HG02642 (cell line): ENCODE results near the gene TMTC1.

Experiments
- ATAC-seq: cut with Tn5 transposase; IDR thresholded peaks from one replicate; pipeline ENCODE4 v1.9.1; 2021; ENCODE audit warnings: mild to moderate bottlenecking; ENCODE audit not compliant: unreplicated experiment, poor library complexity

The TMTC1 gene

GRCh38 chr12:29714966-29715365 lies 68.8 kb downstream of the TMTC1 start:
- no peak for ATAC-seq

- no peak for ATAC-seq
Measured at GRCh38 chr12:29713729-29714128, 70.0 kb downstream of the TMTC1 start.

GRCh38 chr12:29711381-29711780 lies 72.4 kb downstream of the TMTC1 start:
- no peak for ATAC-seq

GRCh38 chr12:29710104-29710503 lies 73.6 kb downstream of the TMTC1 start:
- no peak for ATAC-seq

GRCh38 chr12:29709496-29710040 lies 74.2 kb downstream of the TMTC1 start:
- ATAC-seq: no peak

- ATAC-seq: no peak
Measured at GRCh38 chr12:29709054-29709453, 74.7 kb downstream of the TMTC1 start.

GRCh38 chr12:29707846-29708245 lies 75.9 kb downstream of the TMTC1 start:
- no peak for ATAC-seq

GRCh38 chr12:29706311-29706710 lies 77.4 kb downstream of the TMTC1 start:
- ATAC-seq: no peak

GRCh38 chr12:29703528-29703927 lies 80.2 kb downstream of the TMTC1 start:
- ATAC-seq: no peak

- no peak for ATAC-seq
Measured at GRCh38 chr12:29702972-29703371, 80.8 kb downstream of the TMTC1 start.

- no peak for ATAC-seq
Measured at GRCh38 chr12:29702222-29702621, 81.5 kb downstream of the TMTC1 start.

GRCh38 chr12:29700761-29701481 lies 82.8 kb downstream of the TMTC1 start:
- ATAC-seq: no peak

- ATAC-seq: no peak
Measured at GRCh38 chr12:29698756-29699155, 85.0 kb downstream of the TMTC1 start.

GRCh38 chr12:29695800-29696199 lies 87.9 kb downstream of the TMTC1 start:
- no peak for ATAC-seq

GRCh38 chr12:29695026-29695425 lies 88.7 kb downstream of the TMTC1 start:
- ATAC-seq: no peak

- no peak for ATAC-seq
Measured at GRCh38 chr12:29694002-29694401, 89.7 kb downstream of the TMTC1 start.

- ATAC-seq: no peak
Measured at GRCh38 chr12:29692237-29692636, 91.5 kb downstream of the TMTC1 start.

- ATAC-seq: no peak
Measured at GRCh38 chr12:29691161-29691854, 92.4 kb downstream of the TMTC1 start.

GRCh38 chr12:29690728-29691127 lies 93.0 kb downstream of the TMTC1 start:
- no peak for ATAC-seq

- ATAC-seq: no peak
Measured at GRCh38 chr12:29688914-29689313, 94.8 kb downstream of the TMTC1 start.

- no peak for ATAC-seq
Measured at GRCh38 chr12:29682088-29682487, 101.7 kb downstream of the TMTC1 start.

- no peak for ATAC-seq
Measured at GRCh38 chr12:29681370-29681769, 102.4 kb downstream of the TMTC1 start.
